Chondrocyte (in vitro differentiated cells): ENCODE data around the gene B3GALNT2. TPM values are rescaled to one million over a fixed set of nuclear protein-coding genes. Genes with fewer than 3 reads are reported as not detected.

Source experiments
- DNase-seq: peaks from one replicate; pipeline ENCODE4 v3.0.0; 2021; ENCODE audit warnings: mixed read lengths, low spot score
- H3K27ac Mint-ChIP-seq: one replicate; pipeline ENCODE4 v1.8.0; 2021; ENCODE audit warnings: mild to moderate bottlenecking, moderate library complexity, mixed read lengths; ENCODE audit not compliant: unreplicated experiment
- H3K27me3 Mint-ChIP-seq: 2 replicates; pipeline ENCODE4 v1.8.0; 2021; ENCODE audit warnings: low read depth, mixed read lengths
- H3K36me3 Mint-ChIP-seq: 2 replicates; pipeline ENCODE4 v1.8.0; 2021; ENCODE audit warnings: low read depth, mixed read lengths
- H3K4me1 Mint-ChIP-seq: 2 replicates; pipeline ENCODE4 v1.8.0; 2021; ENCODE audit warnings: low read depth, mild to moderate bottlenecking, mixed read lengths
- H3K4me3 Mint-ChIP-seq: one replicate; pipeline ENCODE4 v1.8.0; 2021; ENCODE audit warnings: mild to moderate bottlenecking, moderate library complexity, mixed read lengths; ENCODE audit not compliant: unreplicated experiment
- H3K9me3 Mint-ChIP-seq: 2 replicates; pipeline ENCODE4 v1.8.0; 2021; ENCODE audit warnings: low read depth, mixed read lengths
- total RNA-seq: library from RNA; stranded (reverse); gene quantifications from 3 replicates; pipeline ENCODE4 v1.2.1, GENCODE V29; 2021
- TF ChIP-seq, protein P1 (sequence below): fragments of 200-600 bp; sonication (generic); IDR thresholded peaks from 2 replicates; pipeline ENCODE4 v1.5.0; 2021; ENCODE audit warnings: antibody characterized with exemption, mild to moderate bottlenecking, moderate library complexity

B3GALNT2 gene
- total RNA-seq, 1 donor from 2014 or later, result 30.4 TPM

DNA sequence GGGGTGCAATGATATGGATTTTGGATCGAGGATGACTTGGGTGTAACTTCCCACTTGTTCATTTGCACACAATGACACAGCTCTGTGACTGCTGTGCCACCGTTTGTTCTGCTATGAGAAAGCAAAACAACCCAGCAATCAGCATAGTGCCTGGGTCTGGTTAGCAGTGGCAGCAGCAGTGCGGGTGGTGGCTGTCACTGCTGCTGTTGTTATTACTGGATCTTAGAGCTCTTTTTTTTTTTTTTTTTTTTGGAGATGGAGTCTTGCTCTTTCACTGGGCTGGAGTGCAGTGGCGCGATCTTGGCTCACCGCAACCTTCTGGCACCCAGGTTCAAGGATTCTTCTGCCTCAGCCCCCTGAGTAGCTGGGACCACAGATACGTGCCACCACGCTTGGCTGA lies 80.2 kb downstream of the B3GALNT2 start:
- H3K27me3 Mint-ChIP-seq, result no peaks in the 10 kb centered on the region
- no peak for DNase-seq
- no peak overlapping the region for H3K27ac Mint-ChIP-seq
- H3K4me1 Mint-ChIP-seq, result no peaks in the 10 kb centered on the region
- TF ChIP-seq, protein P1, sequence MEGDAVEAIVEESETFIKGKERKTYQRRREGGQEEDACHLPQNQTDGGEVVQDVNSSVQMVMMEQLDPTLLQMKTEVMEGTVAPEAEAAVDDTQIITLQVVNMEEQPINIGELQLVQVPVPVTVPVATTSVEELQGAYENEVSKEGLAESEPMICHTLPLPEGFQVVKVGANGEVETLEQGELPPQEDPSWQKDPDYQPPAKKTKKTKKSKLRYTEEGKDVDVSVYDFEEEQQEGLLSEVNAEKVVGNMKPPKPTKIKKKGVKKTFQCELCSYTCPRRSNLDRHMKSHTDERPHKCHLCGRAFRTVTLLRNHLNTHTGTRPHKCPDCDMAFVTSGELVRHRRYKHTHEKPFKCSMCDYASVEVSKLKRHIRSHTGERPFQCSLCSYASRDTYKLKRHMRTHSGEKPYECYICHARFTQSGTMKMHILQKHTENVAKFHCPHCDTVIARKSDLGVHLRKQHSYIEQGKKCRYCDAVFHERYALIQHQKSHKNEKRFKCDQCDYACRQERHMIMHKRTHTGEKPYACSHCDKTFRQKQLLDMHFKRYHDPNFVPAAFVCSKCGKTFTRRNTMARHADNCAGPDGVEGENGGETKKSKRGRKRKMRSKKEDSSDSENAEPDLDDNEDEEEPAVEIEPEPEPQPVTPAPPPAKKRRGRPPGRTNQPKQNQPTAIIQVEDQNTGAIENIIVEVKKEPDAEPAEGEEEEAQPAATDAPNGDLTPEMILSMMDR, result no peak
- no peaks in the 10 kb centered on the region for H3K36me3 Mint-ChIP-seq
- H3K9me3 Mint-ChIP-seq, result no peaks in the 10 kb centered on the region
- H3K4me3 Mint-ChIP-seq, result no peak overlapping the region

DNA sequence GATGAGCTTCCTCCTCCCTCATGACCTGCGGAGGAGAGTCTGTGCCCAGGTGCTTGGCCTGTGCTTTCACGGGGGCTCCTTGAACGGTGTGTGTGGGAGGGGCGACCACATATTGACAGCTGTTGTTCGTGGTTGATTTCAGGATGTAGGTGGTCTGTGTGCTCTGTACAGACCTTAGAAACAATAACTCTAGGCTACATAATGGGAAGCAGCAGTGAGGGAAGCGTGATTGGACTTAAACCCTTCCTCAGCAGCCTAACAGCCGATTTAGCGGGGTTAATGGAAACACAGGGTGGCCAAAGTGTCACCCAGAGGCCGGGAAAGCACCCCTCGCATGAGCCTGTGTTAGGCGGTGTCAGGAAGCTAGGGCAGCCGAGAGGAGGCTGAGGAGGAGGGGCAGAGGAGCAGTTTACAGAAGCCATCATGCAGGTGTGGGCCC lies 81.0 kb downstream of the B3GALNT2 start:
- H3K36me3 Mint-ChIP-seq, result no peaks in the 10 kb centered on the region
- no peak for DNase-seq
- no peaks in the 10 kb centered on the region for H3K27me3 Mint-ChIP-seq
- H3K27ac Mint-ChIP-seq, result no peak overlapping the region
- no peak overlapping the region for H3K4me3 Mint-ChIP-seq
- no peaks in the 10 kb centered on the region for H3K4me1 Mint-ChIP-seq
- TF ChIP-seq, protein P1, result no peak
- H3K9me3 Mint-ChIP-seq, result no peaks in the 10 kb centered on the region

DNA sequence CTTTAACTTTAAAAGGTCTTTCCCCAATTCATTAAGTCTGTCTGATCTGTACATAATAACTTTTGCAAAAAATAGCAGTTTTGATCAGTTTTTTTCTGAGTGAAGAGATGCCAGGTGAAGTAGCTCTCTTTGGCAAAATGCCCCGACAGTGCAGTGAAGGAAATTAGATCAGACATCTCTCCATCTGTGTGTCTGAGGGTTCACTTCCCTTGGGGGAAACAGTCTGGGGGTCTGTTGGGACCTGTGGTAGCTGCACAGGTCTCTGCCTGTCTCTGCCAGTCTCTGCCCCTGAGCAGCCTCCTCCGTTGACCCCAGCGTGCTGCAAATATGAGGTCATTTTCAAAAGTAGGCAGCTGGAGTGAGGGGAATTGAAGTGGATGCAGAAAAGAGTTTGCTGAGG lies 82.5 kb downstream of the B3GALNT2 start:
- TF ChIP-seq, protein P1, result no peak
- Mint-ChIP-seq H3K27me3 (no peaks in the 10 kb centered on the region), H3K36me3 (no peaks in the 10 kb centered on the region), H3K4me3 (no peak overlapping the region), H3K27ac (no peak overlapping the region), H3K4me1 (peaks cover 3% of the 10 kb centered on the region), H3K9me3 (no peaks in the 10 kb centered on the region)
- DNase-seq, result no peak

DNA sequence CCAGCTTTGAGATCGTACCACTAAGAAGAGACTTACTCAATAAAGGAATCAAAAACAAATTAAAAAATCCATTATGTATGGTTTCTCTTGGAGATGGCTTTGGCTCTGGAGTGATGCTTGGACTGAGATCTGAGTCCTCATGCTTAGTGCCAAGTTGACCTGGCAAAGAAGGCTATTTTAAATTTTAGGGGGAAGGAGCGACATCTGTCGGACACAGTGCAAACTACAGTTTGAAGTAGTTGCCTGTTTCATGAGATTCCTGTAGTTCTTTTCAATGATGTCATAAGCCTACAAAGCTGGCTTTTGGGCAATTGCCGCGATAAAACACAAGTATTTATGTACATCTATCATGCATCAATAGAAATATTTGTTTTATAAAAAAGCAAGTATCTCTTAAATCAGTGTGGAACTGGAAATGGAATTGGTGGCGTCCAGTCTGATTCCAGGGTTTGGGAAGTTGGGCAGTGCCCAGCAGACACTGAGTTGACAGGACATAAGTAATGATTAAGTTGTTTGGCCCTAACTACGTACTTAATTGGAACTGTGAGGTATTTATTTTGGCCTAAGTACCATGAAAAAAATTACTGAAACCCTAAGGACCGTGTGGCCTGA lies 87.1 kb downstream of the B3GALNT2 start:
- H3K36me3 Mint-ChIP-seq, result peaks cover 2% of the 10 kb centered on the region
- H3K9me3 Mint-ChIP-seq, result no peaks in the 10 kb centered on the region
- TF ChIP-seq, protein P1, result peak; percentile 92
- no peak overlapping the region for H3K27ac Mint-ChIP-seq
- no peaks in the 10 kb centered on the region for H3K27me3 Mint-ChIP-seq
- H3K4me1 Mint-ChIP-seq, result peaks cover 7% of the 10 kb centered on the region
- DNase-seq, result no peak
- H3K4me3 Mint-ChIP-seq, result no peak overlapping the region

DNA sequence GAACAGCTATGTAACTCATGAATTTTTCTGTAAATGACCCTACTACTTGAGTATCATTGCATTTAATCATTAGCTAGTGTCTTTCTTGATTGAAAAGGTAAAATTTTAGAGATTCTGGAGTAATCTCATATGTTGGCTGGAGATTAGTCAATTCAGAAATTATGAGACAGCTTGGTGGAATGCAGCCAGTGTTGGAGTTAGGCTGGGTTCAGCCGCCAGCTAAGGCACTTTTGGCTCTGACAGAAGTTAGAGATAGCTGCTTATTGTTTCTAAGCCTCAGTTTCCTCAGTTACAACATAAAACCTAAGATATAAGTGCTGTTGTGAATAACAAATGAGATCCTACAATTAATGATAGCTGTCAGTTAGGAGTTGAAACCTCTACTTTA lies 87.6 kb downstream of the B3GALNT2 start:
- Mint-ChIP-seq H3K9me3 (no peaks in the 10 kb centered on the region), H3K4me1 (peaks cover 7% of the 10 kb centered on the region), H3K36me3 (peaks cover 2% of the 10 kb centered on the region), H3K4me3 (no peak overlapping the region), H3K27me3 (no peaks in the 10 kb centered on the region), H3K27ac (no peak overlapping the region)
- DNase-seq, result no peak
- TF ChIP-seq, protein P1, result no peak
